Astrocyte (in vitro differentiated cells and primary cell): ENCODE measurements around the gene CLINT1. TPM values are rescaled to one million over a fixed set of nuclear protein-coding genes. Genes with fewer than 3 reads are reported as not detected.

Source experiments
- DNase-seq: peaks from one replicate; pipeline ENCODE4 v3.0.0-alpha.2; 2010; ENCODE audit warnings: low read depth
- FAIRE-seq: peaks from 2 replicates; lab custom pipeline; 2011; peaks lifted over from hg19 to GRCh38; lab: Jason Lieb, UNC
- H2AFZ ChIP-seq: 2 replicates; pipeline ENCODE4 v1.6.0; 2012; ENCODE audit warnings: low read depth, low read length, inconsistent platforms
- H3K27ac ChIP-seq: 2 replicates; pipeline ENCODE4 v1.5.1; 2011; ENCODE audit warnings: low read depth, low read length, inconsistent platforms
- H3K27me3 ChIP-seq: 2 replicates; pipeline ENCODE4 v1.6.0; 2011; ENCODE audit warnings: low read length, inconsistent platforms; ENCODE audit not compliant: insufficient read depth
- H3K36me3 ChIP-seq: 2 replicates; pipeline ENCODE4 v1.5.1; 2011; ENCODE audit warnings: low read length, inconsistent platforms; ENCODE audit not compliant: insufficient read depth
- H3K4me1 ChIP-seq: 2 replicates; pipeline ENCODE4 v1.5.1; 2011; ENCODE audit warnings: low read length, inconsistent platforms; ENCODE audit not compliant: insufficient read depth
- H3K4me2 ChIP-seq: 2 replicates; pipeline ENCODE4 v1.6.0; 2012; ENCODE audit warnings: low read length, inconsistent platforms
- H3K4me3 ChIP-seq: 2 replicates; pipeline ENCODE4 v1.5.1; 2011; ENCODE audit warnings: low read depth, mild to moderate bottlenecking, low read length, inconsistent platforms; ENCODE audit not compliant: insufficient read depth
- H3K79me2 ChIP-seq: 2 replicates; pipeline ENCODE4 v1.6.0; 2012; ENCODE audit warnings: mild to moderate bottlenecking, low read length, inconsistent platforms; ENCODE audit not compliant: insufficient read depth
- H3K9ac ChIP-seq: 2 replicates; pipeline ENCODE4 v1.6.0; 2012; ENCODE audit warnings: mild to moderate bottlenecking, low read length, inconsistent platforms
- H3K9me3 ChIP-seq: 2 replicates; pipeline ENCODE4 v1.5.1; 2012; ENCODE audit warnings: low read depth, mild to moderate bottlenecking, low read length, inconsistent platforms; ENCODE audit not compliant: insufficient read depth
- H4K20me1 ChIP-seq: 2 replicates; pipeline ENCODE4 v1.6.0; 2012; ENCODE audit warnings: low read length, inconsistent platforms; ENCODE audit not compliant: insufficient read depth
- H3K27ac Mint-ChIP-seq: one replicate; pipeline ENCODE4 v1.8.0; 2021; ENCODE audit warnings: mild to moderate bottlenecking, mixed read lengths; ENCODE audit not compliant: unreplicated experiment
- H3K27me3 Mint-ChIP-seq: one replicate; pipeline ENCODE4 v1.8.0; 2021; ENCODE audit warnings: low read depth, mixed read lengths; ENCODE audit not compliant: unreplicated experiment
- H3K36me3 Mint-ChIP-seq: one replicate; pipeline ENCODE4 v1.8.0; 2021; ENCODE audit warnings: low read depth, mixed read lengths; ENCODE audit not compliant: unreplicated experiment
- H3K4me1 Mint-ChIP-seq: one replicate; pipeline ENCODE4 v1.8.0; 2021; ENCODE audit warnings: low read depth, mixed read lengths; ENCODE audit not compliant: unreplicated experiment
- H3K4me3 Mint-ChIP-seq: one replicate; pipeline ENCODE4 v1.8.0; 2021; ENCODE audit warnings: mild to moderate bottlenecking, moderate library complexity, mixed read lengths; ENCODE audit not compliant: unreplicated experiment
- H3K9me3 Mint-ChIP-seq: one replicate; pipeline ENCODE4 v1.8.0; 2021; ENCODE audit warnings: mild to moderate bottlenecking, mixed read lengths; ENCODE audit not compliant: unreplicated experiment
- CTCF ChIP-seq: IDR thresholded peaks from 2 replicates; pipeline ENCODE4 v1.5.1; 2011; ENCODE audit warnings: low read depth, mild to moderate bottlenecking, inconsistent platforms, low read length, moderate library complexity; ENCODE audit not compliant: insufficient read depth
- EZH2 ChIP-seq: IDR thresholded peaks from 2 replicates; pipeline ENCODE4 v1.6.1; 2012; ENCODE audit warnings: mild to moderate bottlenecking, low read length, inconsistent platforms; ENCODE audit not compliant: insufficient read depth
- total RNA-seq: library from RNA; stranded (reverse); gene quantifications from 2 replicates; pipeline ENCODE4 v1.2.1, GENCODE V29; 2021

Gene CLINT1
- total RNA-seq, 1 donor from 2014 or later, result 100 TPM

DNA sequence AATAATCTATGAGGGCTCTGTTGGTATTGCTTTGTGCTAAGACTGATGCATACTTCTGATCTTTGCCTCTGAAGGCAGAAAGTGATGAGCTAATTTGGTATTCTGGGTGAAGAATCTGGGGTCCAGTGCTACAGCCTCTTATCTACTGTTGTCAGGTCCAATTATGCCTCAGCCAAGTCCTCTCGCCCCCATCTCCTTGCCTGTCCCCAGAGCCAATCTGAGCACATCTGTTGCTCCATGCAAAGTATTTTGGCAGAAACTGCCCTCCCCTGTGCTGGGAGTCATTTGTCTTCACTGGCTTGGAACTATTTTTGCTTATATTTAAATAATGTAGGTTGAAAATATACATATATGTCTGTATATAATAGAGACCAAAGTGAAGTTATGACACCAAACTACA lies 92.0 kb downstream of the CLINT1 start:
- Histone ChIP-seq H3K79me2 (no peaks in the 10 kb centered on the region), H3K36me3 (no peaks in the 10 kb centered on the region), H3K9ac (no peak overlapping the region), H3K4me3 (no peak overlapping the region), H3K4me1 (no peaks in the 10 kb centered on the region), H4K20me1 (no peaks in the 10 kb centered on the region), H3K27me3 (no peaks in the 10 kb centered on the region), H3K9me3 (no peaks in the 10 kb centered on the region), H3K27ac (no peak overlapping the region), H3K4me2 (no peak overlapping the region), H2AFZ (no peak overlapping the region)
- H3K9me3 Mint-ChIP-seq, result peaks cover 2% of the 10 kb centered on the region
- TF ChIP-seq EZH2 (no peak), CTCF (no peak)
- no peaks in the 10 kb centered on the region for H3K36me3 Mint-ChIP-seq
- no peak for DNase-seq
- no peak for FAIRE-seq
- no peak overlapping the region for H3K27ac Mint-ChIP-seq
- no peaks in the 10 kb centered on the region for H3K4me1 Mint-ChIP-seq
- peaks cover 6% of the 10 kb centered on the region for H3K27me3 Mint-ChIP-seq
- no peak overlapping the region for H3K4me3 Mint-ChIP-seq

DNA sequence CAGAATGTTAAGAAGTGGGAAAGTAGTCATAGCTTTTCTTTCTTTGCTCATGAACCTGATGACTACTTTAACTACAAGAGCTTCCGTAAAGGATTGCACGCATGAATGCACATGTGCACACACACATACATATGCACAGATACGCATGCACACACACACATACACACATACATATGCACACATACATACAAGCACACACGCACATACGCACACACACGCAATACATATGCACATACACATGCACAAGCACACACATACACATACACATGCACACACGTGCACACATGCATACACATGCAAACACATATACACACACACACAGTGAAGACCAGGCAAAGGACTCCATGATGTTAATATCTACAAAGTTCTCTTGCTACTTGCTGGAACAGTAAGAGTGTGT lies 92.5 kb downstream of the CLINT1 start:
- H3K9me3 ChIP-seq, result no peaks in the 10 kb centered on the region
- no peak overlapping the region for H3K4me2 ChIP-seq
- H3K4me1 Mint-ChIP-seq, result no peaks in the 10 kb centered on the region
- no peak overlapping the region for H3K4me3 ChIP-seq
- no peak for DNase-seq
- no peaks in the 10 kb centered on the region for H3K79me2 ChIP-seq
- no peak overlapping the region for H3K9ac ChIP-seq
- no peaks in the 10 kb centered on the region for H3K4me1 ChIP-seq
- no peaks in the 10 kb centered on the region for H3K27me3 ChIP-seq
- FAIRE-seq, result no peak
- H3K27me3 Mint-ChIP-seq, result peaks cover 6% of the 10 kb centered on the region
- TF ChIP-seq CTCF (no peak), EZH2 (no peak)
- no peak overlapping the region for H3K27ac Mint-ChIP-seq
- H3K9me3 Mint-ChIP-seq, result peaks cover 2% of the 10 kb centered on the region
- H4K20me1 ChIP-seq, result no peaks in the 10 kb centered on the region
- no peak overlapping the region for H3K27ac ChIP-seq
- no peak overlapping the region for H3K4me3 Mint-ChIP-seq
- H2AFZ ChIP-seq, result no peak overlapping the region
- no peaks in the 10 kb centered on the region for H3K36me3 Mint-ChIP-seq
- no peaks in the 10 kb centered on the region for H3K36me3 ChIP-seq

DNA sequence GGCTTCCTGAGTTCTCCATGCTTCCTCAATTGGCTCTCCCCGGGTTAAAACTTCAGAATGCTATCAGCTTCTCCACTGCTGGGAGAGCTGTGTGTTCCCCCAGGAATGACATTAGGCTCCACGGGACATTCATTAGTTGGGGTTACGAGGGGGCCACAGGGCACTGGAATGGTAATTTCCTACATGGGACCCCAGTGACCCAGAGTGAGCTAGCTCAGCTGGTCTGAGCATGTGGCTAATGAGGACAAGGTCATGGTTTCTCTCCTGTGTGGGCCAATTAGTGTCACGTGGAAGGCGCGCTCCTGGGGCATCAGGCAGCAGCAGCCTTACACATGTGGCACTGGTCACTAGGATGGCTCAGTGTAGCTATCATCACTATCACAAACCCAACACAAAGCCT lies 94.4 kb downstream of the CLINT1 start:
- H3K36me3 Mint-ChIP-seq, result no peaks in the 10 kb centered on the region
- Histone ChIP-seq H3K9me3 (no peaks in the 10 kb centered on the region), H3K27ac (no peak overlapping the region), H3K4me1 (no peaks in the 10 kb centered on the region), H2AFZ (no peak overlapping the region), H3K27me3 (no peaks in the 10 kb centered on the region), H3K36me3 (no peaks in the 10 kb centered on the region), H3K4me2 (no peak overlapping the region), H3K9ac (no peak overlapping the region), H3K4me3 (no peak overlapping the region), H4K20me1 (no peaks in the 10 kb centered on the region), H3K79me2 (no peaks in the 10 kb centered on the region)
- no peak for DNase-seq
- peaks cover 6% of the 10 kb centered on the region for H3K27me3 Mint-ChIP-seq
- H3K4me1 Mint-ChIP-seq, result no peaks in the 10 kb centered on the region
- TF ChIP-seq EZH2, result no peak
- TF ChIP-seq CTCF, result no peak
- H3K27ac Mint-ChIP-seq, result no peak overlapping the region
- H3K9me3 Mint-ChIP-seq, result no peaks in the 10 kb centered on the region
- no peak for FAIRE-seq
- H3K4me3 Mint-ChIP-seq, result no peak overlapping the region
